Tibial artery (tissue), 4 donors: ENCODE results near the gene ARHGEF28.

Experiments
- DNase-seq, 2 donors: peaks; one replicate each; pipeline ENCODE4 v3.0.0-alpha.2; 2019
- H3K27ac ChIP-seq, 2 donors: fragments of 200-600 bp; sonication (generic) in 1 of 2; 1 replicate in 1 of 2; 2 replicates in 1 of 2; pipeline ENCODE4 v1.5.1; 2018 to 2019; ENCODE audit warnings: mild to moderate bottlenecking in 1 of 2
- H3K27me3 ChIP-seq, 2 donors: fragments of 200-600 bp; sonication (generic) in 1 of 2; one replicate each; pipeline versions ENCODE4 v1.5.1 to v1.6.0; 2016 to 2019
- H3K36me3 ChIP-seq, 3 donors: fragments of 200-600 bp; sonication (generic) in 2 of 3; one replicate each; pipeline ENCODE4 v1.5.1; 2016 to 2019; ENCODE audit warnings: mild to moderate bottlenecking in 2 of 3
- H3K4me1 ChIP-seq, 4 donors: fragments of 200-600 bp; sonication (generic) in 2 of 4; 1 replicate in 3 of 4; 2 replicates in 1 of 4; pipeline ENCODE4 v1.5.1; 2016 to 2019
- H3K4me3 ChIP-seq, 2 donors: fragments of 200-600 bp; sonication (generic) in 1 of 2; 1 replicate in 1 of 2; 2 replicates in 1 of 2; pipeline ENCODE4 v1.5.1; 2018 to 2019; ENCODE audit warnings: mild to moderate bottlenecking in 2 of 2
- H3K9me3 ChIP-seq, 3 donors: fragments of 200-600 bp; sonication (generic) in 1 of 3; one replicate each; pipeline ENCODE4 v1.5.1; 2016 to 2019
- CTCF ChIP-seq, 2 experiments: fragments of 200-600 bp in 1 of 2; fragments of 450-650 bp in 1 of 2; IDR thresholded peaks; one replicate each; pipeline ENCODE4 v1.5.1; 2017 to 2019; ENCODE audit warnings: antibody characterized with exemption in 2 of 2, mild to moderate bottlenecking in 1 of 2, moderate library complexity in 1 of 2
- intact Hi-C: fragments of 100-400 bp; cut with DNase I; formaldehyde crosslinking; loops from one replicate; pipeline ENCODE4 v1.15.0; 2023; ENCODE audit warnings: low total_unique reads

The ARHGEF28 gene

GRCh38 chr5:73605223-73606087 is 20.5 kb upstream of the ARHGEF28 start:
- H3K36me3 ChIP-seq: no peaks in the 10 kb centered on the region
- no peak overlapping the region for H3K27ac ChIP-seq
- no peak for DNase-seq
- no peaks in the 10 kb centered on the region for H3K4me1 ChIP-seq
- H3K9me3 ChIP-seq: no peaks in the 10 kb centered on the region
- no peak overlapping the region for H3K4me3 ChIP-seq
- no peak for TF ChIP-seq CTCF (IDR thresholded peaks at IDR 0.05)
- no peaks in the 10 kb centered on the region for H3K27me3 ChIP-seq
- intact Hi-C loops: no loop called here

- TF ChIP-seq CTCF (IDR thresholded peaks at IDR 0.05): no peak
- Histone ChIP-seq H3K36me3 (no peaks in the 10 kb centered on the region), H3K27me3 (peaks cover 0 to 5% of the 10 kb centered on the region in 2 donors), H3K27ac (no peak overlapping the region), H3K9me3 (no peaks in the 10 kb centered on the region), H3K4me1 (no peaks in the 10 kb centered on the region), H3K4me3 (no peak overlapping the region)
- intact Hi-C loops: no loop called here
- no peak for DNase-seq
These were observed 19.7 kb upstream of the ARHGEF28 start for GRCh38 chr5:73606206-73606753.

GRCh38 chr5:73607228-73607627 is 18.8 kb upstream of the ARHGEF28 start:
- intact Hi-C loops: no loop called here
- TF ChIP-seq CTCF (IDR thresholded peaks at IDR 0.05): no peak

GRCh38 chr5:73612799-73613198 is 13.2 kb upstream of the ARHGEF28 start:
- intact Hi-C loops: no loop called here
- no peaks in the 10 kb centered on the region for H3K9me3 ChIP-seq
- no peak for DNase-seq
- peaks cover 0 to 7% of the 10 kb centered on the region in 2 donors for H3K27me3 ChIP-seq
- no peak overlapping the region for H3K27ac ChIP-seq
- no peaks in the 10 kb centered on the region for H3K4me1 ChIP-seq
- TF ChIP-seq CTCF (IDR thresholded peaks at IDR 0.05): no peak
- no peaks in the 10 kb centered on the region for H3K36me3 ChIP-seq
- no peak overlapping the region for H3K4me3 ChIP-seq

More at GRCh38 chr5:73607228-73607627, 18.8 kb upstream of the ARHGEF28 start:
- Histone ChIP-seq H3K27me3 (peaks cover 0 to 7% of the 10 kb centered on the region in 2 donors), H3K4me3 (no peak overlapping the region), H3K4me1 (no peaks in the 10 kb centered on the region), H3K36me3 (no peaks in the 10 kb centered on the region), H3K27ac (no peak overlapping the region), H3K9me3 (no peaks in the 10 kb centered on the region)
- DNase-seq: no peak

GRCh38 chr5:73615085-73615484 is 10.9 kb upstream of the ARHGEF28 start:
- DNase-seq: no peak
- Histone ChIP-seq H3K4me3 (no peak overlapping the region), H3K27ac (no peak overlapping the region), H3K9me3 (no peaks in the 10 kb centered on the region), H3K4me1 (no peaks in the 10 kb centered on the region), H3K27me3 (peaks cover 0 to 7% of the 10 kb centered on the region in 2 donors), H3K36me3 (no peaks in the 10 kb centered on the region)
- intact Hi-C loops: no loop called here
- TF ChIP-seq CTCF (IDR thresholded peaks at IDR 0.05): no peak
